Anterior cingulate cortex (tissue), 58 donors: ENCODE measurements around the gene ACADS.

Experiments
- DNase-seq, 58 donors: peaks; one replicate each; lab custom pipeline; 2025; lab: John Stamatoyannopoulos, UW

ACADS gene

DNA sequence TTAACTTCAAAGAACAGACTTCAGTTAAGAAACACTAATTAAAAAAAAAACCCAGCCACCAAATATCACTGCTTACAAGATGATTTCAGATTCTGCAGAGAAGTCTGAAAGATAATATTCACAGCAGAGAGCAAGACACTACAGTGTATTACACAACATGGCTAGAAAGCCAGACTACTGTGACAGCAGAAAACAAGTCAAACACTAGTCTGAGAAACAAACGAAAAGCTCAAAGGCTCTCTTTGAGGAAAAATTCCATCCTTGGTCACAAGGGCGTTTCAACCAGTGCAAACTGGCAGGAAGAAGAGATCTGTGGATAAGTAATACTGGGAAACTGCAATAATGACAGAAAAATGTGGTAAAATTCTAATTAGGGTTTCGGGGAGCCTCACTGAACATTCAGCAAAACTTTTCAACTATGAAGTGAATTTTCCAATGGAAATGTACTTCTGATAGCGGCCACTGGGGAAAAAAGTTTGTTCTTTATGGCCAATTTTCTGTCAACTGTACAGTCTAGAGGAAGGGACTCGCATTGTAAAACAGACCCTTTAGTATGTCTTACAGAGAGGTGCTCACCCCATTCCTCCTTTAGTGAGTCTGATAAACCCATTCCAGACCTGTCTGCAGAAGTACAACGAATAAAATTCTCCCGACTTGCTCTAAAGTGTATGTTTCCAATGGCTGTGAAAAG is 50.4 kb downstream of the ACADS start:
- peak in 2 of 58 donors; percentile 10 to 13 for DNase-seq

DNA sequence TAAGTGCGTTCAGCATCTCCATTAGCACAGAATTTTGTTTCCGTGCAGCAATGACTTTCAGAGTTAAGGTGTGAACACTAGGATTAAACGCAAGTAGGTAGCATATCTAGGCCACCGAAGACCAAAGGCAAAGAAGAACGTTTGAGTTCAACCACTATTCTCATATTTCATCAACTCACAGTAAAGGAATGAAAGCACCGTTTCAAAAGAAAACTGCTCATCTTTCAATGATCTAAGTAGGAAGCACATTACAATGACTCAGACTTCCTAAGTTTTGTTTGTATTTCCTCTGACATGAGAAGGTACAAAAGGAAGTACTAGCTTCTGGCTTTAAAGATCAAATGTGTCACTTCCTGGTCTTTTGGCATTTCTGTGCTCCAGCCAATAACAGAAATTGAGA is 57.6 kb downstream of the ACADS start:
- DNase-seq, result no peak

DNA sequence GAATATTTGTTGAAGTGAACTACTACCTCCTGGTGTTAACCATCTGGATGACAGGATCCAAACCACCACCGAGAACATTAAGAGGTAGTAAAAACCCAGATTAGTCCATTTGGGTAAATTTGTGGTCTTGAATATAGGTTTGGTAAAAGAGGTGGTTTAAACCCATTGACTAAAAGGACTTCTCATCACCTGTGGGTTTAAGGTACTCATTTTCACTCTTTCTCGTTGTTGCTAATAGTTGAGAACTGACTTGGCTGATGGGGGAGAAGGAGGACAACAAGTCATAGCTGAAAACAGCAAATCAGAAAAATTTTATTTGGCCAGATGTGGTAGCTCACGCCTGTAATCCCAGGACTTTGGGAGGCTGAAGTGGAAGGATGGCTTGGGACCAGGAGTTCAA is 59.2 kb downstream of the ACADS start:
- no peak for DNase-seq

DNA sequence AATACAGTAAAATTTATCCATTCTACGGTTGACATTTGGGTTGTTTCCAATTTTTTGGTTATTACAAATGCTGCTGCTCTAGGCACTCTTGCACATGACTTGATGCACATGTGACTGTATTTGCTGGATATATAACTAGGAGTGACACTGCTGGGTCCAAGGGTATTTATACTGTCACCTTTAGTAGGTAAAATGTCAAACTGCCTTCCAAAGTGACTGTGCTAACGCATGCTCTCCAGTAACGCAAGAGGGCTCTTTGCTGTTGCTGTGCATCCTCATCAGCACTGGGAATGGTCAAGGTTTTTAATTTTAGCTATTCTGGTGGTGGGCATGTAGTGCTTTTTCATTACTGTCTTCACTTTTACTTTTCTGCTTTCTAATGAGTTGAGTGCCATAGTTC is 62.3 kb downstream of the ACADS start:
- no peak for DNase-seq
